NCI-H82 treated with DMSO at 0.1 percent for 48 hours (cell line): ENCODE results near the gene TNFRSF21.
"Not testable (repeated sequence)": the region's sequence is repeated elsewhere in the genome, so short reads cannot be mapped to it uniquely, and the experiment has no call there.

ENCODE experiments used
- DNase-seq: peaks from one replicate; lab custom pipeline; 2025; ENCODE audit not compliant: unreplicated experiment; lab: John Stamatoyannopoulos, UW

The TNFRSF21 gene

GRCh38 chr6:47323887-47324286 lies 14.2 kb upstream of the TNFRSF21 start:
- DNase-seq: no peak

DNA sequence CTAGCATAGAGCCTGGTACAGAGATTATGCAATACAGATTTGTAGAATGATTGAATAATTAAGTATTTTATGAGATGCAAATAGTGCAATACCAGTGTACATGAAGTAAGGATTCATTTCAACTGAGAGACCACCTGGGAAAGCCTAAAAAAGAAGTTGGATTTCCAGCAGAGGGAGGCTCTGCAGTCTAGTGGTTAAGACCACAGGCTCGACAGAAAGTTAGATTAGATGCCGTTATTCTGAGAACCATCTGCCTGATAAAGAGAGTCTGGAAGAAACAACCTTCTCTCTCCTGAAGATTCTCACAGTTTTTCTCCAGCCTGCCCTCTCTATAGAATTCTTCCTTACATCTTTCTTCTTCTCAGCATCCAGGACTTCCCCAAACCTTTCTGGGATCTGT lies 13.6 kb upstream of the TNFRSF21 start:
- DNase-seq: no peak

- DNase-seq: no peak
These were observed 11.9 kb upstream of the TNFRSF21 start for GRCh38 chr6:47321577-47321976.

- no peak for DNase-seq
These were observed 10.2 kb upstream of the TNFRSF21 start for GRCh38 chr6:47319867-47320266.

DNA sequence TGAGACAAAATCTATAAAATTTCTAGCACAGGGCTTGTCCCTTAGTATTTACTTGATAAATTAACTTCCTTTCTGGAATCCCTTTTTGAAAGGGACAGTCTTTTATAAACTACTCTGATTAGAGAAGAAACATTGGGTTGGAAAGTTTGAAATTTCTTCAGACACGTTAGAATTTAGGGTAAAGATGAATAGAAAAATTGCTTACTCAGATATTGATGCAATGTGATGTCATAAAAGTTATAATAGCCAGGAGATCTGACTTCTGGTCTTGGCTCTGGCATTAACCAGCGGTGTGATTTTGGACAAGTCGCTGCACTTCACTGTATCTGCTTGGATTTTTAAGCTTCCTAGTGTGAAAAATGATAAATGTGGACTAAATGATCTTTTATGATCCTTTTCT lies 9.7 kb upstream of the TNFRSF21 start:
- DNase-seq: no peak

- no peak for DNase-seq
These were observed 8.7 kb upstream of the TNFRSF21 start for GRCh38 chr6:47318236-47318989.

GRCh38 chr6:47315181-47315580 lies 5.5 kb upstream of the TNFRSF21 start:
- not testable (repeated sequence) for DNase-seq

DNA sequence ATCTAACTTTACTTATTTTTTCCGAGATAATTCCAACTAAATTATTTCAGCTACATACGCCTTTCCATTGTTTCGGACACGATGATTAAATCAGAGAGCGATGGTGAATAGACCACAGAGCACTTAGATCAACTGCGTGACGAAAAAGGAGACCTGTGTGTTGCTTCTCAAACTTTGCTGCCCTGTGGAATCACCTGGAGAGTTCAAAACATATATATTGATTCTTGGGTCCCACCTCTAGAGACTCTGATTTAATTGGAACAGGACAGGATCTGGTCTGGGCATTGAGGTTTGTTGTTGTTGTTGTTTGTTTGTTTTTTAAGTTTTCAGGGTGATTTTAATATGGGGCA lies 401 bp upstream of the TNFRSF21 start:
- DNase-seq: no peak

GRCh38 chr6:47308552-47309290 lies 984 bp downstream of the TNFRSF21 start:
- no peak for DNase-seq

- DNase-seq: no peak
These were observed 1.5 kb downstream of the TNFRSF21 start for GRCh38 chr6:47308198-47308517.

DNA sequence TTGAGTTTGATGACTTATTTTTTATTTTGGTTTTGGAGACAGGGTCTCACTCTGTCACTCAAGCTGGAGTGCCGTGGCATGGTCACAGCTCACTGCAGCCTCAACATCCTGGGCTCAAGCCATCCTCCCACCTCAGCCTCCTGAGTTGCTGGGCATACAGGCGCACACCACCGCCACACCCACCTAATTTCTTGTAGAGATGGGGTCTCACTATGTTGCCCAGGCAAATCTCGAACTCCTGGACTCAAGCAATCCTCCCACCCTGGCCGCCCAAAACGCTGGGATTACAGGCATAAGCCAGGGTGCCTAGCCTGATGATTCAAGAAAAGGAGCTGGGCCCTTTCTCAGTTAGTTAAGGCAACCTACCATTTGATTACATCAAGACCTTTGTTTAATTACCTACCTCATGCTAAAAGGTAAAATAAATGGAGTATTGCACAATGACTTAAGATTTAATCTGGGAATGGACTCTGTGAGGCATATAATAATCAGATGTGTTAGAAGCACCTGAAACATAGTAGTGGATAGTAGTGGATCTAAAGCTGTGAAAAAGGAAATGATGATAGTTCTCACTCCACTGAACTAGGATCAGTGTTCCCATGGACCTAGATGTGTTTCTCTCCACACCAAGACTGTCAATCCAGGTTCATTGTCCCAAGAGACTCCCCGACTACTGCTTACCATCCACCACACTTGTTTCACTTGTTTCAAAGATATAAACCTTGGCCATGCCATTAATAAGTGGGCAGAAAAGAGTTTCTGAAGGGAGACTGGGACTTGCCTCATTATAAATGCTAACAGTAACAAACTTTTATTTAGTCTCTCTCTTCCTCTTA lies 2.1 kb downstream of the TNFRSF21 start:
- DNase-seq: no peak

DNA sequence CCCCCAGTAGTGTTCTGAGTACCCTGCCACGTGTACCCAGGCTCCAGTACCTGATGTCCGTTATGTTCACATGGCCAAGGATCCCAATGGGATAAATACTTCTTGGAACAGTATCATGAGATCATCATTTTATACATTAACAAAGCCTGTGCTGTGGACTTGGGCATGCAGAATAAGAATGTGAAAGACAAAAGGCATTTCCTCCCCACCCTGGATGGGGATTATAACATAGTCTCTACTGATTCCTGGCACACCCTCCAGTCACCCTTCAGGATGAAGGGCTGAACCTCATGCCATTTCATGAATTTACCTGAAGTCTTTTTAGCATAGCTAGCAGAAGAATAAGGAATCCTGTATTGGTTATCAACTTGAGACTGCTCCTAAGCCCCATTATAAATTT lies 2.8 kb downstream of the TNFRSF21 start:
- DNase-seq: no peak

DNA sequence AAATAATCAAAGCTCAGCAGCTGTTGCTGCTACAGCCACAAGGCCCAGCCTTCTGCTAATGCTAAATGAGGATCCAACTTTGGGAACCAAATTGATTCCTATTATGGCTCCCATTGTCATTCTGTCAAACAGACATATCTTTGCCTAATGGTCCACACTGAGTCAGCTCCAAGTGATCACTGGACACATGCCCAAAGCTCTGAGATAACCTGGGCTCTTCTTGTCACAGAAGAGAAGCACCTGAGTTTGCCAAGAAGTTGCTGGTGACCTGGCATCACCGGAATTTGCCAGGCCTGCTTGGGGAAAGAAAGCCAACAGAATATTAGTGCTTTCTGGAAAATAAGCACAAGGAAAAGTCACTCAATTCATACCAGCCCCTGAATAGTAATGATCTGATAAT lies 5.8 kb downstream of the TNFRSF21 start:
- DNase-seq: no peak

DNA sequence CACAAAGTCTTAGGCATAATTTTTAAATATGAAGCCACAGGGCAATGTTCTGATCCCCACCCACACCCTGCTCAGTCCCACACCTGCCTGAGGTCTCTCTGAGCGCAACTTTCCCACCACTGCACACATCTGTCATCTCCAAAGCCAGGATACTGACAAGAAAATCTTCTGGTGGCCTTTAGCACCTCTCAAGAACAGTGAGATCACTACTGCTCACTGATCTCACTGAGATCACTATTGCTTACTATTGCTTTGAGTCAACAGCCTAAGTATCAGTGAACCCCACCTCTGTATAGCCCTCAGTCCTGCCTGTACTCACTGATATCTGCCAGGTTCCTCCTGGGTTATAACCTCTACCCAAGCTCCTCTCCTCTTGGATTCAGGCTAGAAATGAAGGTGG lies 6.4 kb downstream of the TNFRSF21 start:
- no peak for DNase-seq

DNA sequence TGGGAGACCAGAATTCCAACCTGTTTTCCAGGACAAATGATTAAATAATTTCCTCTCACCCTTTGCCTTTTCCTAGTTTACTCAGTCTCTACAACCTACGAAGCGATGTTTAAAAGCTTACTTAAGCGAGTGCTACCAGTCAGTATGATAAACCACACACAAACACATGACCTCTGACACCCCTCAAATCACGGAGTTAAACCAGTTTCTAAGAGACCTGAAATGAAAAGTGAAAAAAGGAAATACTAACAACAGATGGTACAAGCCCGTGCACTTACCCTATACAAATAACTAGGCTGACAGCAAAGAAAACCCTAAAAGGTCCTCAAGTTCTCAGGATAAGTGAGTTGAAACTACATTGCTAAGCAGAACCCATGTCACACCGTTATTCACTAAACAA lies 7.7 kb downstream of the TNFRSF21 start:
- DNase-seq: no peak

DNA sequence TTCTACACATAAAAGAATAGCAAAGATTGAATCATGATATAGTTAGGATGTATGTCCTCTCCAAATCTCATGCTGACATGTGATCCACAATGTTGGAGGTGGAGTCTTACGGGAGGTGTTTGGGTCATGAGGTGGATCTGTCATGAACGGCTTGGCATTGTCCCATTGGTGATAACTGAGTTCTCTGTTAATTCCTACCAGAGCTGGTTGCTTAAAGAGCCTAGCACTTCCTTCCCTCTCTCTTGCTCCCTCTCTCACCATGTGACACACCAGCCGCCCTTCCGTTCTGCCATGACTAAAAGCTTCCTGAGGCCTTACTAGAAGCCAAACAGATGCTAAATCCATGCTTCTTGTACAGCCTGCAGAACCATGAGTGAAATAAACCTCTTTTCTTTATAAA lies 8.3 kb downstream of the TNFRSF21 start:
- DNase-seq: no peak

GRCh38 chr6:47300417-47300816 lies 9.3 kb downstream of the TNFRSF21 start:
- DNase-seq: no peak

DNA sequence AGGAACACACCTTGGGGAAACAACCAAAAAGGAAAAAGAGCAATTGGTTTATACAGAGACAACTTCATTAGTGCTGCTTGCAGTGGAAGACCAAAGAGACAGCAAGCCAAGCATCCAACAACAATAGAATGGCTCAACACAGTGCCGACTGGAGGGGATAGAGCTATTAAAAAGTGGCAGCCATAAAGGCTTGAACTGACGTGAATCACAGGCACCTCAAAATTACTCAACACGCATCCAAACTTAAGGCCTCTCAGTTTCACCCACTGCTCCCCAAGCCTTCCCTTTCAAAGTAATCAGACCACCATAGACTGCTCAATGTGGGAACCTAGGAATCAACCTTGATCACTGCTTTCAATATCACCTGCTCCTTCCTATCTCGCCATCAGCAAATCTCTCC lies 9.7 kb downstream of the TNFRSF21 start:
- no peak for DNase-seq

DNA sequence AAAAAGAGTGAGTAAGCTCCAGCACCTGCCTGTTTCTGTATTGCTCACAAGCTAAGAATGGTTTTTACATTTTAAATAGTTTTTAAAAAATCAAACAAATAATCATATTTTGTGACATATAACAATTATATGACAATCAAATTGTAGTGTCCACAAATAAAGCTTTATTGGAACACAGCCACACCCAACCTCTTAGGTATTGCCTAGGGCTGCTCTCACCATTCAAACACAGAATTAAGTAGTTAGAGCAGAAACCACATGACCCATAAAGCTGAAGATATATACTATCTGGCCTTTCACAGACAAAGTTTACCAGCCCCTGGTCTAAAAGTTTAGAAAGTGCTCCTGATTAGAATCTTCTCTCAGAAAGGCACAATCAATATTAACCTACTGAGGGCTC lies 11.2 kb downstream of the TNFRSF21 start:
- no peak for DNase-seq

GRCh38 chr6:47294990-47295389 lies 14.7 kb downstream of the TNFRSF21 start:
- DNase-seq: no peak

GRCh38 chr6:47292944-47293343 lies 16.8 kb downstream of the TNFRSF21 start:
- DNase-seq: no peak

DNA sequence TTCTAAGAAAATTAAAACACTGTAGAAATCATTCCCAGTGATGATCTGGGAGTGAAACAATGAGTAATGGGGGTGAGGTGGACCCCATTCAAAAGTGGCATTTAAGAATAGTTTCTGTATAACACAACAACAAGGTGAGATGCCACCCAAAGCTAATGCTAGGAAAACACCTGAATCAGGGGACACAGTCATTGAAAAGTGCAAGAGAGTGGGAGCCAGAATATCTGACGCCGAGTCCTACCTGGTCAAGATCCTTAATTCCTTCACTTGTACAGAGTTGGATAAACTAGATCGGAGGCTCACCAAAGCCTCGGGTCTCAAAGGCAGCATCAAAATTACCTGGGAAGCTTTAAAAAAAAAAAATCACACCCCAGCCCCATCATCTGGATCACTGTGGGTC lies 17.7 kb downstream of the TNFRSF21 start:
- no peak for DNase-seq
